HAP-1 (cell line): ENCODE measurements around the gene CD55.
"Not testable (repeated sequence)": the region's sequence is repeated elsewhere in the genome, so short reads cannot be mapped to it uniquely, and the experiment has no call there.

Experiments used
- DNase-seq, 2 experiments: peaks; one replicate each; pipeline ENCODE4 v3.0.0-alpha.2; 2016 to 2020; ENCODE audit warnings: low spot score in 2 of 2
- H3K27me3 ChIP-seq: fragments of 250-450 bp; sonication (Bioruptor Pico); 2 replicates; pipeline ENCODE4 v1.5.1; 2020; ENCODE audit warnings: low read depth, mild to moderate bottlenecking, moderate library complexity
- H3K36me3 ChIP-seq: fragments of 250-450 bp; sonication (Bioruptor Pico); replicated peaks from 2 replicates; pipeline ENCODE4 v1.5.1; 2020; ENCODE audit warnings: mild to moderate bottlenecking
- H3K4me1 ChIP-seq: fragments of 250-450 bp; sonication (Bioruptor Pico); 2 replicates; pipeline ENCODE4 v1.5.1; 2020; ENCODE audit warnings: mild to moderate bottlenecking
- H3K4me3 ChIP-seq: fragments of 250-450 bp; sonication (Bioruptor Pico); 2 replicates; pipeline ENCODE4 v1.5.1; 2020; ENCODE audit warnings: mild to moderate bottlenecking, moderate library complexity
- H3K9me3 ChIP-seq: fragments of 250-450 bp; sonication (Bioruptor Pico); 2 replicates; pipeline ENCODE4 v1.5.1; 2020; ENCODE audit warnings: mild to moderate bottlenecking, moderate library complexity
- in situ Hi-C: fragments of 300-500 bp; cut with MboI; formaldehyde crosslinking; loops from 3 replicates; pipeline ENCODE4 v1.14.3; 2020; ENCODE audit warnings: low sequenced_read_pairs, inconsistent platforms, mixed read lengths

Gene CD55

DNA sequence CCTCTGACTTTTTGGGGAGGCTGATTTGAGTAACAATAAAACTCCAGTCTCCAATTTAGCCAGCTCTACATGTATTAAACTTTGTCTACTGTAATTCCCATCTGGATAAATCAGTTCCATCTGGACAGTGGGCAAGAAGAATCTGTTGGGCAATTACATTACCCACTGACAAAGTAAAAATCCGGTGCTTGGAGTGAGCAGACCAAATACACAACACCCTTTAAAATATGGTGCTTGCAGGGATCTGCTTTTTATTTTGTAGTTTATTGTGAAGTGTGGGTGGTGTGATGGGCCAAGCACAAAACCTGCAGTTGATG lies 8.9 kb upstream of the CD55 start:
- no peaks in the 10 kb centered on the region for H3K27me3 ChIP-seq
- no peak for DNase-seq
- H3K36me3 ChIP-seq: no peaks in the 10 kb centered on the region
- H3K4me1 ChIP-seq: peaks cover 22% of the 10 kb centered on the region
- in situ Hi-C loops: no loop called here
- no peaks in the 10 kb centered on the region for H3K9me3 ChIP-seq
- H3K4me3 ChIP-seq: no peak overlapping the region

DNA sequence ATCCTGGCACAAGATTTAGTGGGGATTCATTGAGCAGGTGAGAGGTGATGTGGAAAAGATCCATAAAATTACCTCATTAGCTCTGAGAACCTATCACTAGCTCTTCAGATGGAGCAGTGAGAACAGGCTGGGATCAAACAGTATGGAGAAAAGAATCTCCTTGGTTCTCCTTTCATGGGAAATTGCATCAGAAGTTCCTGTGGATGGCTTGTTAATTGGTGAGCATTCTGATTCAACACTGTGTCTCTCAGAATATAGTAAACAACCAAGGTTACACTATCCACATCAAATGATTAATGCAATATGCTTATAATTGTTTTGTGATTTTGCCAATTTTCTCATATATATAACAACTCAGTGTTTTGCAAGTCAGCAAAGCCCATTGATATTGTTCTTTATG lies 8.3 kb upstream of the CD55 start:
- no peaks in the 10 kb centered on the region for H3K9me3 ChIP-seq
- H3K4me1 ChIP-seq: peaks cover 20% of the 10 kb centered on the region
- no peaks in the 10 kb centered on the region for H3K27me3 ChIP-seq
- no peaks in the 10 kb centered on the region for H3K36me3 ChIP-seq
- DNase-seq: no peak
- in situ Hi-C loops: no loop called here
- no peak overlapping the region for H3K4me3 ChIP-seq

DNA sequence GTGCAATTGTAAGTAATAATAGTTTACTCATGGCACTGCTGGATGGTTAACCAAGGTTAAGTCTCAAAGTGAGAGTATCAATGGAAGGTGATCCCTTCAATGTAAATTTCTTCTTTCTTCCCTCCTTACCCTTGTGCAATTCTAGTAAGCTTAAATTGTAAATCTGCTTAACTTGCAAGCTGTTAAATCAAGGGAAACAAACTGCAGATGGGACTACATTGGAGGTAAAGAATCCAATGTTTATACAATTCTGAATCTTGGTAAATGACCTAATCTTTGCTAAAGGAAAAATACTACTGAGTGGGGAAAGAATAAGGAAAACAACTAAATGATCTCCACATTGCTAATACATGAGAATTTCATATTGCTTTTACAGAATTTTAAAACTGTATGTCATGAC lies 6.7 kb upstream of the CD55 start:
- in situ Hi-C loops: no loop called here
- Histone ChIP-seq H3K4me1 (peaks cover 11% of the 10 kb centered on the region), H3K36me3 (no peaks in the 10 kb centered on the region)

DNA sequence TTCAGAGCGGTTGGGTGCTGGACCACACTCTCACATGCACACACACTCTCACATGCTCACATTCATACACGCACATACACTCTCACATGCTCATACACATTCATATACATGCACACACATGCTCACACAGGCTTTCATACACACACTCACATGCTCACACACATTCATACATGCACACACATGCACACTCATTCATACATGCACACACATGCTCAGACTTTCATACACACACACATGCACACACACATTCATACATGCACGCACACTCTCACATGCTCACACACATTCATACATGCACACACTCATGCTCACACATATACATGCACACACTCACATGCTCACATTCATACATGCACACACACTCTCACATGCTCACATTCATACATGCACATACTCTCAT lies 6.0 kb upstream of the CD55 start:
- Histone ChIP-seq H3K9me3 (no peaks in the 10 kb centered on the region), H3K36me3 (no peaks in the 10 kb centered on the region), H3K27me3 (no peaks in the 10 kb centered on the region), H3K4me1 (peaks cover 5% of the 10 kb centered on the region; the same call in 1 of the 2 replicates), H3K4me3 (no peak overlapping the region)
- DNase-seq: no peak
- in situ Hi-C loops: no loop called here

More for the DNA sequence above, 6.7 kb upstream of the CD55 start:
- no peak overlapping the region for H3K4me3 ChIP-seq
- H3K9me3 ChIP-seq: no peaks in the 10 kb centered on the region
- DNase-seq: no peak
- no peaks in the 10 kb centered on the region for H3K27me3 ChIP-seq

DNA sequence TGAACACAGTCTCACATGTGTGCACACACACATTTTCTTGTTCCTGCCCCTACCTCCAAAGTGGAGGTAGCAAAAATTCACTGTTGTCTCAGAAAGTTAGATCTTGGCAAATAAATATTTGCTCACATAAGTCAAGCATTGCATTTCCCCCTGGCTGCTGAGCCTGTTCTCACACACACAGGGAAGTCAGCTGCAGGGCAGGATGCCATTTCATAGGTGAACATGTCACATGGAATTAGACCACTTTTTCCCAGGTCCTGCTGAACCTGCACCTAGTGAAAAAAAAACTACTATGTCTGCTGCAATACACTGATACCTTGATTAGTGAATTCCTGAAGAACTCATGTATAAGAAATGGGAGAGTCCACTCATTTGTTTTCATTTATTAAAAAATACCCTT lies 5.3 kb upstream of the CD55 start:
- no peaks in the 10 kb centered on the region for H3K9me3 ChIP-seq
- H3K4me3 ChIP-seq: no peak overlapping the region
- no peaks in the 10 kb centered on the region for H3K27me3 ChIP-seq
- no peak for DNase-seq
- in situ Hi-C loops: no loop called here
- H3K4me1 ChIP-seq: peaks cover 6% of the 10 kb centered on the region
- no peaks in the 10 kb centered on the region for H3K36me3 ChIP-seq

DNA sequence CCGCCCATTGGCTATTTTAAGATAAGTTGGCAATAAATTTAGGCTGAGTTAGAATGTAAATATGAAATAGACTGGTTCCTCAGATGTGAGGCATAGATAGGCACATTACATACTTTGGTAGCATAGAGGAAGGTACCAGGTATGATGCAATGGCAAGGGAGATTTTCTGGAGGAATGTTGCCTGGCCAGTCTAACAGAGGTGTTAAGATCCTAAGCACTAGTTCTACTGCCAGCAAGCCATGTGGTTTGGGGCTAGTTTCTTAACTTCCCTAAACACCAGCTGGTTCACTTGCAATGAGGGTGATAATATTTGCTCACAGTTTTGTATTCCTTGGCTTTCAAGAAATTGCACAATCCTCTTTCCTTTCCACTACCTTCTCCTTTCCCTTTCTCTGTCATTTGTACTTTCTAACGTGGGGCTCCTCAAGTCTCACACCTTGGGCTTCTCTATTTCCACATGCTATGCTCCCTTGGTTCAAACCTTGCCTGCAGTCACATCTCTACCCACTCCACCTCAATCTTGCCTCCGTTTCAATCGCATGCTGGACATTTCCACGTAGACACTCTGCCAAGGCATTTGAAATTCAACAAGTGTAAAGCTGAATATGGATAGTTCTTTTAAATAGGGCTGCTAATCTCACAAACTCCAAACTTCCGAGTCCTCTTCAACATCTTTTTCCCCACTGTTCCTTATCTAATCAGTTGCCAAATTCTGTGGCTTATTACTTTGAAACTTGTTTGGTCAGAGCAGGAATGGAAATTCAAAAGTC lies 4.7 kb upstream of the CD55 start:
- no peaks in the 10 kb centered on the region for H3K9me3 ChIP-seq
- H3K27me3 ChIP-seq: no peaks in the 10 kb centered on the region
- H3K36me3 ChIP-seq: no peaks in the 10 kb centered on the region
- peaks cover 3% of the 10 kb centered on the region for H3K4me1 ChIP-seq
- no peak for DNase-seq
- in situ Hi-C loops: no loop called here
- no peak overlapping the region for H3K4me3 ChIP-seq

DNA sequence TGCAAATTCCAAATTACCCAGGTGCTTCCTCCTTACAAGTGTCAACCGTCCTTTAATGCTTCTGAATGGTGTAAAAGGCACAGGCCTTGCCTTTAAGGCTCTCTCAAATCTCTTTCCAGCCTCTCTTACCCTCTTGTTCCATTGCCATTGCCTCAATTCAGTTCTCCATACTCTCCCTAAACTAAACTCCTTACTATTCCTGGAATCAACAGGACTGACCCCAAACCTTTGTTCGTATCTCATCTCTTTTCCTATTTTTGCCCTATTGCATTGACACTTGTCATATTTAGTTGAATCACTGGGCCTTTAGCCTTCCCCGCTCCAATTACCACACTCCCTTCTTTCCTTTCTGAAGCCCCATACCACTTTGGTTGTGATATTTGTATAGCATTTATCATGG lies 3.9 kb upstream of the CD55 start:
- no peaks in the 10 kb centered on the region for H3K36me3 ChIP-seq
- no peak for DNase-seq
- in situ Hi-C loops: no loop called here
- no peak overlapping the region for H3K4me3 ChIP-seq
- H3K9me3 ChIP-seq: no peaks in the 10 kb centered on the region
- H3K27me3 ChIP-seq: no peaks in the 10 kb centered on the region
- peaks cover 3% of the 10 kb centered on the region for H3K4me1 ChIP-seq

DNA sequence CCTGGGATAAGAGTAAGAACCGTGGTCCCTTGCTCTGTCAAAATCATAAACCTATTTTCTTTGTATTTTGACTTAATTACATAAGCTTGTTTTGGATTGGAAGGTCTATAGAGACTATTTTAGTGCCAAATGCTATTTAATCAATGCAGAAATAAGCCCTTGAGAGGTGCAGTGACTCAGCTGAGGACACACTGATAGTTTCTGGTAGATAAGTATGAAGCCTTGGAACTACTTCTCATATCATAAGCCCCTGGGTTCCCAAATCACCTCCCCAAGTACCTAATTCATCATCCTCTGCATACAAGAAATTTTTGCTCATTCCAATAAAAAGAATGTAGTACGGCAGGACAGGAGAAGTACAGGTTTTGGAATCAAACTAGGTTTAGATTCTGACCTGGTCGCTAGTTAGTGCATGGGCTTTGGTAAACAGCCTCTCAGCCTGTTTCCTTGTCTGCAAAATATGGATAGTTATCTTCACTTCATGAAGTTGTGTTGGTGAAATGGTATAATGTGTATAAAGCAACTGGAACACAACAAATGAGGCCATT lies 3.3 kb upstream of the CD55 start:
- Histone ChIP-seq H3K27me3 (no peaks in the 10 kb centered on the region), H3K4me1 (peaks cover 4% of the 10 kb centered on the region), H3K4me3 (no peak overlapping the region), H3K9me3 (no peaks in the 10 kb centered on the region), H3K36me3 (no peaks in the 10 kb centered on the region)
- DNase-seq: no peak
- in situ Hi-C loops: no loop called here

DNA sequence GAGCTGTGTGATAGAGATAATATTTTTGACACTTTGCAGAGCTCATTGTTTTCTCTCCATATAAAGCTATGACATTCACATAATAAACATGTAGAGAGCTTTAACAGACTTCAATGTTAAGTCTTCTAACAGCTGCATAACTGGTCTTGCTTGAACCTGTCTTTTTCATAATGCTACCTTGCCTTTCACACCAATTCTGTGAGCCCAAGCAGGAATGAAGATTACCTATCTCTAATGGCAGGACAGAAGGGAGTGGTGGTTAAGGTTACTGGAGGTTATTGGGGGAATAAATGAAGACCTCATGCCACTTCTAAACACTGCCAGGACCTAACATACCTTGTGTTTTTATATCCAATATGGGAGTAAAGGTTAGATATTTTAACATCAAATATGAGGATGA lies 2.3 kb upstream of the CD55 start:
- Histone ChIP-seq H3K4me1 (peaks cover 8% of the 10 kb centered on the region), H3K4me3 (no peak overlapping the region), H3K27me3 (no peaks in the 10 kb centered on the region), H3K9me3 (no peaks in the 10 kb centered on the region), H3K36me3 (peaks cover 8% of the 10 kb centered on the region)
- in situ Hi-C loops: no loop called here
- no peak for DNase-seq

DNA sequence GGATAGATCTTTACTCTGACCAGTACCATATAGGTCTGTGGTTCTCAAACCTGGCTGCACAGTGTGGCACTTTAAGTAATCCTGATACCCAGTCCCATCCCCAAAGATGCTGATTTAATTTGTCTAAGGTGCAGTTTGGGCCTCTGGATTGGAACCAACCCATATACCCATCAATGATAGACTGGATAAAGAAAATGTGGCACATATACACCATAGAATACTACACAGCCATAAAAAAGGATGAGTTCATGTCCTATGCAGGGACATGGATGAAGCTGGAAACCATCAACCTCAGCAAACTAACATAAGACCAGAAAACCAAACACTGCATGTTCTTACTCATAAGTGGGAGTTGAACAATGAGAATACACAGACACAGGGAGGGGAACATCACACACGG lies 1.4 kb upstream of the CD55 start:
- H3K4me1 ChIP-seq, H3K4me3 ChIP-seq, DNase-seq, H3K27me3 ChIP-seq, H3K9me3 ChIP-seq, in situ Hi-C loops: not testable (repeated sequence)
- H3K36me3 ChIP-seq: peaks cover 12% of the 10 kb centered on the region

DNA sequence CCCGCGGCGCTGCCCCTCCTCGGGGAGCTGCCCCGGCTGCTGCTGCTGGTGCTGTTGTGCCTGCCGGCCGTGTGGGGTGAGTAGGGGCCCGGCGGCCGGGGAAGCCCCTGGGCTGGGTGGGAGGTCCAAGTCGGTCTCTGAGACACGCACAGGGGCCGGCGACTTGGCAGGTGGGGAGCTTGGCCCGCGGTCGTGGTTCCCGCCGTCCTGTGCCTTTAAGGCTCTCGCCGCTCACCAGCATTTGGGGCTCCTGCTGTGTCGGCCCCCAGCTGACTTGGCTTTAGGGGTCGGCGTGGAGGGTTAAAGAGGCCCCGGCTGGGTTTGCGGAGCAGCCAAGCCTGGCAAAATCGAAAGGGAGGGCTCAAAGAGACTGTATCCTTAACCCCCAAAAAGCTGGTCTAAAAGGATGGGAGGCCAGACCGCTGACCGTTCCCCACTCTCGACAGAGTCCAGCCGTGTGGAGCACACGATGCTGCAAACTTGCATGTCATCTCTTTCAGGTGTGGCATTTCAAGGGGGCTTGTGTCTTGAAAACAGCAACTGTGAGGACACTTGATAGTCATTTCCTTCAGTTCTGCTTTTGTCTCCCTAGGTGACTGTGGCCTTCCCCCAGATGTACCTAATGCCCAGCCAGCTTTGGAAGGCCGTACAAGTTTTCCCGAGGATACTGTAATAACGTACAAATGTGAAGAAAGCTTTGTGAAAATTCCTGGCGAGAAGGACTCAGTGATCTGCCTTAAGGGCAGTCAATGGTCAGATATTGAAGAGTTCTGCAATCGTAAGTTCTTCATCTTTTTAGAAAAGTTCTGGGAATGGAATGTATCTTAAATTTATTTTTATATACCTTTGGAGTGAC lies 540 bp downstream of the CD55 start:
- Histone ChIP-seq H3K9me3 (no peaks in the 10 kb centered on the region), H3K4me1 (peaks cover 8% of the 10 kb centered on the region), H3K4me3 (peak overlapping the region; percentile 75), H3K36me3 (peaks cover 30% of the 10 kb centered on the region), H3K27me3 (no peaks in the 10 kb centered on the region)
- in situ Hi-C loops: no loop called here
- DNase-seq: no peak

DNA sequence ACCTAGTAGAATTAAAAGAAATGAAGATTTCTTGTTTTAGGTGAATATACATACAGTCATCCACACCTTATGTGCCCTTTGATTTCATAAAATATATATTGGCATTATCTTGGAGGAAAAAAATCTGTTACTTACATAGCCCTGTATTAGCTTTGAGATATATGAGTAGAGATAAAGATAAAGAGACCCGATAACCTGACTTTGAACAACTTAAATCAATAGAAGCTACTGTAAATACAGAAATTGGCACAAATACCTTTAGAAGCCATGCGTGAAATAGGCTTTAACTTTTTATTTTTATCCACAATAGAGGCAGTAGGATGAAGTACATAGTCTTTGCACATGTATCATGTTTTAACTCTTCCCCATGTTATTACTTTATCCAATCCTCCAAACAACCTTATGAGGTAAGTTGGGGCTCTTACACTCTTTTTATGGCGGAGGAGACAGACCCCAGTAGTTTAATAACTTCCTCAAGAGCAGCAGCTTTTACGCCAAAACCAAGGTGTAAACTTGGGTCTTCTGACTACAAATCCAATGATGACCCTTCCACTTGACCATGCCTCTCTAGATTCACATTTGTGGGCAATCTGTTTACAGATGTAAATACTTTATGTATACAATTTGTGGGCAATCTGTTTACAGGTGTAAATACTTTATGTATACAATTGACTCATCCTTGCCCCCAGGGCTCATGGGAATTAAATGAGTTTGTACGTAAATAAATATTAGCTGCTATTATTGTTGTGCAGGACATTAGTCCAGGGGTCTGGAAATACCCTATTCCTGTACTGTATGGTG lies 2.1 kb downstream of the CD55 start:
- no peak for DNase-seq
- no peaks in the 10 kb centered on the region for H3K9me3 ChIP-seq
- no peaks in the 10 kb centered on the region for H3K27me3 ChIP-seq
- in situ Hi-C loops: no loop called here
- peaks cover 8% of the 10 kb centered on the region for H3K4me1 ChIP-seq
- H3K4me3 ChIP-seq: no peak overlapping the region
- H3K36me3 ChIP-seq: peaks cover 45% of the 10 kb centered on the region

DNA sequence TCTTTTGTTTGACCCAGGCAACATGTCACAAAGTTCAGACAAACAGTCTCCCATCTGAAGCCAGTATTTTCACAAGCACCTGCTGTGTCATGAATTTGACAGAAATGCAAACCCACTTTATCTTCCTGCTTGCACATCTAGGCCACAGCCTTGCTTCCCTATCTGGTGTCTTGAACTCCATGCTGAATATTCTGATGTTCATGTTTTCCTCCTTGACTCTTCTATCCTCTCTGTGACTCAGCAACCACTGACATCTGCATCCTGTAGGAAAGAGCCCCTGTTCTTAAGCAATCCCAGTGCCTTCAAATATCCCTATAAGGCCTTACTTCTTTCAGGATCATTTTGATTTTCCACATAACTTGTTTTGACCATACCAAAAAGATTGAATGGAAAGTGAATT lies 6.5 kb downstream of the CD55 start:
- H3K27me3 ChIP-seq: no peaks in the 10 kb centered on the region
- H3K4me3 ChIP-seq: no peak overlapping the region
- in situ Hi-C loops: no loop called here
- peaks cover 5% of the 10 kb centered on the region; the same call in 1 of the 2 replicates for H3K4me1 ChIP-seq
- no peak for DNase-seq
- H3K36me3 ChIP-seq: peaks cover 80% of the 10 kb centered on the region
- no peaks in the 10 kb centered on the region; the same call in 1 of the 2 replicates for H3K9me3 ChIP-seq
